Stimulated activated naive CD4-positive, alpha-beta T cell treated with Interleukin-2 at 50 U/mL for 16 hours (primary cell): ENCODE results near the gene CD82.
A peak's percentile ranks its signal among the peaks of the same experiment; 100 is the strongest.
"Not testable (repeated sequence)": the region's sequence is repeated elsewhere in the genome, so short reads cannot be mapped to it uniquely, and the experiment has no call there.

Experiments
- DNase-seq: peaks from one replicate; lab custom pipeline; 2025; lab: John Stamatoyannopoulos, UW

Gene CD82

DNA sequence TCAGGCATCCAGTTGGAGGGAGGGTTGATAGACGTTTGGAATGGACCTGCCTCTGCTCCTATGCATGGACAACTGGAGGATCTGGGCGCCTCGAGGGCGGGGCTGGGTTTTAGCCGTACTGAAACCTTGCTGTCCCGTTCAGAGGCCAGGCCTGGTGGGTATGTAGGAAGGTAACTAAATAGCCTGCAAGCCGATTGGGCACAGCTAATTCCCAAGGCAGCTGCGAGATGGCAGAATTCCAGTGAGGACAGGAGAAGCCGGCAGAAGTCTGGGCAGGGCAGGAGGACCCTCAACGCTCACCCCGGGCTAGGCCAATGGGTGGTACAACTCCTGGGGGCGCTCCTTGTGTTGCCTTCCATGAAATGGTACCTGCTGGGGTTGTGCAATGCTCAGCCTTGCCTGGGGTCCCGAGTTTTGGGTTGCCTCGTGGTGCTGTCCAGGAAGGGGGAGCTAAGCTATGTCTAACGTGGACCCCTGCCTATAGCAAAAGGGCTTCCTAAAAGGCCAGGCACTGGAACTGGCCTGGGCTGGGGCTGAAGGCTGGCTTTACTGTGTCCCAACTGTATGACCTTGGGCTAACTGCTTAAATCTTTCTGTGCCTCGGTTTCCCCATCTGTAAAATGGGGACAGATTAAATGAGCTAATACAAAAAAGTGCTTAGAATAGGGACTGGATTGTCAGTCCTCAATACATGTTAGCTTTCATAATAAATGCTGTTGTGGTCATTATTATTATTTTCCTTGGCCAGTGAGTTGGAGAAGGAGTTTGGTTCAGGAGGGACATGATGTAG, 30.1 kb upstream of the CD82 start:
- DNase-seq = no peak

DNA sequence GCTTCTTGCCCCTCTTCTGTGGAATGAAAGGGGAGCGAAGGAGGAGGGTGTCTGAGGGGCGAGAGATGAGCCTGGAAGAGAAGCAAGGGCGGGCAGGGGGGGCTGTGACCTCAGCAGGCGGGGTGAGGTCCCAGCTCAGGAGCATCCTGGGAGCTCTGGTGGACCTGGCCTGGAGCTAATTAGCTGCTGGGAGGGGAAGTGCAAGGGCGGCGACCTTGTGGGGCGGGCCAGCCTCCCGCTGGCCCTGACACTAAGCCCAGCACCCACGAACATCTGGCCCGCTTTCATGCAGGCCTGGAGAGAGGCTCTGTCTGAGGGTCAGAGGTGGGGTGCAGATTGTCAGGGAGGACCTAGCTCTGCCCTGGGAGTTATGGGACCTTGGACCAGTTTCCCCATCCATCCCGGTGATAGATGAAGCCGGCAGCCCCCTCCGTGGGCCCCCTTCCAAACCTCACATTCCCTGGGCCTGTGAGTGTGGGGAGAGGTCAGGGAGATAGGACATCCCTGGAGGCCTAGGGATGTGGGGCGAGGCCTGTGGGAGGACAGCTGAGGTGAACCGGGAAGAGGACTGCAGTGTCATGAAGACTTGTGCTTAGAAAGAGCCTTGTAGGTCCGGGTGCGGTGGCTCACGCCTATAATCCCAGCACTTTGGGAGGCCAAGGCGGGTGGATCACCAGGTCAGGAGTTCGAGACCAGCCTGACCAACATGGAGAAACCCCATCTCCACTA, 28.5 kb upstream of the CD82 start:
- no peak for DNase-seq

DNA sequence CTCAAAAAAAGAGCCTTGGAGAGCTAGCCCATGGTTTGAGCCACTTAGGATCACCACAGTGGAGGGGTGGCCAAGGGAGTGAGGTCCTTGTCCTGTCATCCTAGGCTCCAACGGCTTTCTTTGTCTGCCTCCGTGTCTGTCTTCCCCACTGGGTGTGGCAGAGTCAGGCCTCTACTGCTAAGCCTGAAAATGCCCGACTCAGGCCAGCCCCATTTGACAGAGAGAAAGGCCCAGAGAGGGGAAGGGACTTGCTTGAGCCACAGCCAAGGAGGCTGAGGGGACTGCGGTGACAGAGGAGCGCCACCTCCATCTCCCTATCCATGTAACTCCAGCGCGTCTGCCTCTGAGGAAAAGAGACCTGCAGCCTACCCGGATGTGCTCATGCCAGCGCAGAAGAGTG, 27.8 kb upstream of the CD82 start:
- DNase-seq = no peak

DNA sequence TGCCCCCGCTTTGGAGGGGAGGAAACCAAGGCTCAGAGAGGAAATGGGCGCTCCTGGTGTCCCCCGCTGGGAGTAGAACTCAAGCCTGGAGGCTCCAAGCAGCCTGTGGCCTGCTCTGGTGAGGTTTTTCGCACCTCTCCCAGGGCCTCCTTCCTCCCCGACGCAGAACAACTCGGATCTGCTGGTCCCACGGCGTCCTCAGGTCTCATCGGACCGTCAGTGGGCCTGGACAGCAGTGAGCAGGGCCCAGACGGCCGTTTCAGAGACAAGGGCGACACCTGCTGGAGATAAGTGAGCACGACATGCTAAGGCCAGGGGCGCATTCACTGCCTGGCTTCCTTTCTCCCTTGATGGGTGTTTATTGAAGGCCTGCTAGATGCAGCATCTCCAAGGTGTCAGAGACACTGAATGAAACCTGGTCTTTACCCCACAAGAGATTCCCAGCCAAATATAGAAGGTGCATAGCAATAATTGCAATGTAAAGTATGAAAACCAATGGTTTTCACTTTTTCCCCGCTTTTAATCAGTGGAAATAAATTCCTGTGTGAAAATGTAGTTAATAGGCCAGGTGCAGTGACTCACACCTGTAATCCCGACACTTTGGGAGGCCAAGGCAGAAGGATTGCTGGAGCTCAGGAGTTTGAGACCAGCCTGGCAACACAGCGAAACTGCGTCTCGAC, 26.9 kb upstream of the CD82 start:
- DNase-seq = peak; percentile 61

DNA sequence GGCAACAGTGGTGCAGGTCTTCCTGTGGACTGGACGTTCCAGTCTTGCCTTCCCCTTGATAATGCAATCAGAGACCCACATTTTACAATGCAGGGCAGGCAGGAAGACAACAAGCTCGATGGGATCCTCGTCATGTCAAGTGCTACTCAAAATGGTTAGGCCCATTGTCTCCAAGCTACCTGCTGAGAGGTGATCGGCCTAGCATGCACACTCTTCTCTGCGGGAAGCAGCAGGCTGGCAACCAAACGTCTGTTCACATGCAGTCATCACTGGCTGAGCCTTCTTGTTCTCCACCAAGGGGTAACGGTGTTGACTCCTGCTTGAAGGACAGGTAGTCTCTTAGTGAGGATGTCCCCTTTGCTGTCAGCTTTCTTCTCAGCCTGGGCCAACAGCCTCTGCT, 25.5 kb upstream of the CD82 start:
- DNase-seq = no peak

DNA sequence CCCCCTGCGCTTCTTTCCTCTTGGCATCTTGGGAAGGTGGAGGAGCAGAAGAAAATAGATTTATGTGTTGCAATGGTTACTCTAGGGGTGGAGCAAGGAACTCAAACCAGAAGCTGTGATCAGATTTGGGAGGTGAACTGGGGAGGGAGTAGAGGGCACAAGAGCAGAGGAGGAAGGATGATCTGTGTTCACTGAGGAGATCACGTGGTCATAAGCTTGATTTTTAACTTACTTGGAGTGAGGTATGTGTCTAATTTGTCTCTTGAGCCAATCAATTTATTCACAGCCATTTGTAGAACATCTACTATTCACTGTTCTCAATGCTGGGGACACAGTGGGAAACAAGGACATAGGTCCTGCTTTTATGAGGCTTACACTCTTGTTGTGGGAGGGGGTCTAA, 24.8 kb upstream of the CD82 start:
- DNase-seq = no peak

DNA sequence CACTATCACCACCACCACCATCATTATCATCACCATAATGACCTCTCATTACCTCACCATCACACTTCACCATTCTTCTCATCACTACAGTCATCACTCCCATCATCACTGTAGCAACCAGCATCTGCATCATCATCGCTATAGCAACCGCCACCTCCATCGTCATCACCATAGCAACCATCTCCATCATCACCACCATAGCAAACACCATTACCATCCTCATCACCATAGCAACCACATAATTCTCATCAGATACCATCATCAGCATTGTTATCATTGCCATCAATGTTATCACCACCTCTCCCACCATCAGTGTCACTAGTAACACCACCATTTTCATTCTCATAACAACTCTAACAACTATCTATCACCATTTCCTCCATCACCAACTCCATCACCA, 23.1 kb upstream of the CD82 start:
- DNase-seq = no peak

DNA sequence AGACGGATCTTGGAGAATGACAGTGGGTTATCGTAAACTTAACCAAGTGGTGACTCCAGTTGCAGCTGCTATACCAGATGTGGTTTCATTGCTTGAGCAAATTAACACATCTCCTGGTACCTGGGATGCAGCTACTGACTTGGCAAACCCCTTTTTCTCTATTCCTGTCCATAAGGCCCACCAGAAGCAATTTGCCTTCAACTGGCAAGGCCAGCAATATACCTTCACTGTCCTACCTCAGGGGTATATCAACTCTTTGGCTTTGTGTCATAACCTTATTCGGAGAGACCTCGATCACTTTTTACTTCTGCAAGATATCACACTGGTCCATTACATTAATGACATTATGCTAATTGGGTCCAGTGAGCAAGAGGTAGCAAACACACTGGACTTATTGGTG, 18.5 kb upstream of the CD82 start:
- DNase-seq = not testable (repeated sequence)

DNA sequence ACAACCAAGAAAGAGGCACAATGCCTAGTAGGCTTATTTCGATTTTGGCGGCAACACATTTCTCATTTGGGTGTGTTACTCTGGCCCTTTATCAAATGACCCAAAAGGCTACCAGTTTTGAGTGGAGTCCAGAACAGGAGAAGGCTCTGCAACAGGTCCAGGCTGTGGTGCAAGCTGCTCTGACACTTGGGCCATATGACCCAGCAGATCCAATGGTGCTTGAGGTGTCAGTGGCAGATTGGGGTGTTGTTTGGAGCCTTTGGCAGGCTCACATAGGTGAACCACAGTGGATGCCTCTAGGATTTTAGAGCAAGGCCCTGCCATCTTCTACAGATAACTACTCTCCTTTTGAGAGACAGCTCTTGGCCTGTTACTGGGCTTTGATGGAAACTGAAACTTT, 17.9 kb upstream of the CD82 start:
- not testable (repeated sequence) for DNase-seq

DNA sequence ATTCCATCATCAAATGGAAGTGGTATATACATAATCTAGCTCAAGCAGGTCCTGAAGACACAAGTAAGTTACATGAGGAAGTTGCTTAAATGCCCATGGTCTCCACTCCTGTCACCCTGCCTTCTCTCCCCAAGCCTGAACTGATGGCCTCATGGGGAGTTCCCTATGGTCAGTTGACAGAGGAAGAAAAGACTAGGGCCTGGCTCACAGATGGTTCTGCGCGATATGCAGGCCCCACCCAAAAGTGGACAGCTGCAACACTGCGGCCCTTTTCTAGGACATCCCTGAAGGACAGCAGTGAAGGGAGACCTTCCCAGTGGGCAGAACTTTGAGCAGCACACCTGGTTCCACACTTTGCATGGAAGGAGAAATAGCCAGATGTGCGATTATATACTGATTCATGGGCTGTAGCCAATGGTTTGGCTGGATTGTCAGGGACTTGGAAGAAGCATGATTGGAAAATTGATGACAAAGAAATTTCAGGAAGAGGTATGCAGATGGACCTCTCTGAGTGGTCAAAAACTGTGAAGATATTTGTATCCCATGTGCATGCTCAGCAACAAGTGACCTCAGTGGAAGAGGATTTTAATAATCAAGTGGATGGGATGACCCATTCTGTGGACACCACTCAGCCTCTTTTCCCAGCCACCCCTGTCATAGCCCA, 17.3 kb upstream of the CD82 start:
- no peak for DNase-seq

DNA sequence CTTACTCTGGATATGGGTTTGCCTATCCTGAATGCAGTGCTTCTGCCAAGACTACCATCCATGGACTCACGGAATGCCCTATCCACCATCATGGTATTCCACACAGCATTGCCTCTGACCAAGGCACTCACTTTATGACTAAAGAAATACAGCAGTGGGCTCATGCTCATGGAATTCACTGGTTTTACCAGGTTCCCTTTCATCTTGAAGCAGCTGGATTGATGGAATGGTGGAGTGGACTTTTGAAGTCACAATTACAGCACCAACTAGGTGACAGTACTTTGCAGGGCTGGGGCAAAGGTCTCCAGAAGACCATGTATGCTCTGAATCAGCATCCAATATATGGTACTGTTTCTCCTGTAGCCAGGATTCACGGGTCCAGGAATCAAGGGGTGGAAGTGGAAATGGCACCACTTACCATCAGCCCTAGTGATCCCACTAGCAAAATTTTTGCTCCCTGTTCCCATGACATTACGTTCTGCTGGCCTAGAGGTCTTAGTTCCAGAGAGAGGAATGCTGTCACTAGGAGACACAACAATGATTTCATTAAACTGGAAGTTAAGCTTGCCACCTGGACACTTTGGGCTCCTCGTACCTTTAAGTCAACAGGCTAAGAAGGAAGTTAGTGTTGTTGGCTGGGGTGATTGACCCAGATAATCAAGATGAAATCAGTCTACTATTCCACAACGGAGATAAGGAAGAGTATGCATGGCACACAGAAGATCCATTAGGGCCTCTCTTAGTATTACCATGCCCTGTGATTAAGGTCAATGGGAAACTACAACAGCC, 16.3 kb upstream of the CD82 start:
- DNase-seq = not testable (repeated sequence)

DNA sequence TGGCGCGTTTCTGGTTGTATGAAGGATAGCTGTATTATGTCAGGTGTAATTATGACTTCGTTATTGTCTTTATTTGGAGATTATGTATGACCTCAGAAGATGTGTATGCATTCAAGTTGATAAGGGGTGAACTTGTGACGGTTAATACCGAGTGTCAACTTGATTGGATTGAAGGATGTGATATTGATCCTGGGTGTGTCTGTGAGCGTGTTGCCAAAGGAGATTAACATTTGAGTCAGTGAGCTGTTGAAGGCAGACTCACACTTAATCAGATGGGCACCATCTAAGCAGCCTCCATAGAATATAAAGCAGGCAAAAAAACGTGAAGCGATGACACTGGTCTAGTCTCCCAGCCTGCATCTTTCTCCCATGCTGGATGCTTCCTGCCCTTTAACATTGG, 15.3 kb upstream of the CD82 start:
- DNase-seq = no peak

DNA sequence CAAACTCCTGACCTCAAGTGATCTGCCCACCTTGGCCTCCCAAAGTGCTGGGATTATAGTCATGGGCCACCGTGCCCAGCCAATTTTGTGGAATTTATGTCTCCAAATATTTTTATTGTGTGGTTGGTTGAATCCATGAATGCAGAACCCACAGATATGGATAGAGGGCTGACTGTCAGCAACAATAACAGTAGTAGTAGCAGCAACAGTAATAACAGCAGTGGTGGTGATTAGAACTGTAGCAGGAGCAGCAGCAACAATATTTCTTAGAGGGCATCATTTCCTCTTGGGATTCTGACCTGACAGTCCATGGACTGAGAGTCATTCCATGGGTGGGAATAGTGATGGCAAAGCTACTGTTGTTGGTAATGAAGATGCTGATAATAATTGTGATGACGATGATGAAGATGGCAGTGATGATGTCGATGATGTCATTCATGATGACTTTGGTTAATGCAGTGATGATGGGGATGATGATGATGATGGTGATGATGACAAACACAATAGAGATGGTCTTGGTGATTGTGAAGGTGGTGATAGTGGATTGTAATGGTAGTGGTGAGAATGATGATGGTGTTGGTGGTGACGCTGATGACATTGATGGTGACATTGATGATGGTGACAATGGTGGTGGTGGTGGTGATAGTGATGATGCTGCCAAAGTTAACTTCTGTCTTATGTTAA, 13.9 kb upstream of the CD82 start:
- no peak for DNase-seq

DNA sequence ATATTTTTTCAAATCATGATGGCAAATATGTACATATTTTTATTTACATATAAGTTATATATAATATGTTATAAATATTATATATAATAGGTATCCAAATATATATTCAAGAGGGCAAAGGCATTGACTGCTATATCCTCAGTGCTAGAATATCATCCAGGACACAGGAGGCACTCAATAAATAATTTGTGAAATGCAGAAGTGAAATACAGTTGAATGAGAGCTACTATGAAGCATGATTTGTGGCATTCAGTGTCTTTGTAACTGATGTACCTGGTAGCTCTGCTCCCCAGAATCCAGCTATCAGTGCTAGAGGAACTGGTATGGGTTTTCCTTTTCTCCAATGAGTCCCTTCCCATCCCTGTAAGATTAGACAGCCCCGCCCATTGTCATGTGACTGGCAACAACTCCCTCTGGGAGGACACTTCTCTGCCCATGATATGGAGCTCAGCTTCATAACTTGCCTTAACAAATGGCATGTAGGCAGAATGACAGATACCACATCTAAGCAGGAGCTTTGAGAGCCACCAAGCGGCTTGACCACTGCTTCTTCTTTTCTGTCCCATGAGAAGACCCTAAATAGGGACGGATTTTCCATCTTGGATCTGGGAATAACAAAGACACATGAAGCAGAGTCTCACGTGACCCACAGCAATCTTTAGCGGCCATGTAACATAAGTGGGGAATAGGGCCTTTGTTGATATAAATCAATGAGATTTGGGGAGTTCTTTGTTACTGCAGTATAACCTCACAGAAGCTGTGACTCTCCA, 10.2 kb upstream of the CD82 start:
- DNase-seq = no peak

DNA sequence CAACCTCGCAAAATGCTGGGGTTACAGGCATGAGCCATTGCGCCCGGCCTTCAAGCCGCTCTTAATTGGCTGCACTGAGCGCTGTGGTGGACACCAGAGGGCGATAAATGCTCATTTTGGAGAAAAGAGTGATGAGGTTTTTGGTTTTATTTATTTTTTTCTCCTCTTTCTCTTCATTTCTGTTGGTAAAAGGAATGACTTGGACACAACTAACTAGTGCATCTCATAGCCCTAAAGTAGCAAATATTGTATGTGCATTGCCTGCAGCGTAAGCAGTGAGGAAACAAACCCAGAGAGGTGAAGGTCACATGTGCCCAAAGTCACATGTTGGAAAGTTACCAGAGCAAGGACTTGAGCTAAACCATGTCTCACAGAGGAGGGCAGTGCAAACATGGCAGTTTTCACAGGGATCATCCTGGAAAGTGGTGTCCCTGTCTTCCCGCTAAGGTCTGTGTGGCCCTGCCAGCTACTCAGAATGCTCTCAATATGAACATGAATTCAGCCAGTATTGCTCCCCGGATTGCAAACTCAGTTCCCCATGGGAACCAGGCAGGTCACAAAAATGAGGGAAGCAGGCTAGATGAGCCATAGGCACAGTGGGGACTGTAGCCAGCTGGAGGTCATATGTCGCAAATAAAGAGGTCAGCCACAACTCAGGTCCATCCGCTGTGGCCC, 8.6 kb upstream of the CD82 start:
- DNase-seq = peak; percentile 63

DNA sequence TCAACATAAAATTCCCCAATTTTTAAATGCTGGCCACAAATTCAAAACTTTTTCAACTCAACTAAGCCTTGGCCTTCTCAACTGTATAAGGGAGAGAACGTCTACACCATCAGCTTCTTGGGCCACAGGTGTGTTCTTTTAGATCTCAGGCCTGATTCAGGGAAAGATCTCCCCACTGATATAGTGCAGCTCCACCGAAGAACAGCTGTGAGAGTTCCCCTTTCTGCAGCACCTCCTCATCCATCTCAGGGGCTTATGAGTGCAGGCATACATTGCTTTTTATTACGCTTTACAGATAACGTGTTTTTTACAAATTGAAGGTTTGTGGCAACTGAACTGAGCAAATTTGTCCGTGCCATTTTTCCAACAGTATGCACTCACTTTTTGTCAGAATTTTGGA, 8.0 kb upstream of the CD82 start:
- no peak for DNase-seq

DNA sequence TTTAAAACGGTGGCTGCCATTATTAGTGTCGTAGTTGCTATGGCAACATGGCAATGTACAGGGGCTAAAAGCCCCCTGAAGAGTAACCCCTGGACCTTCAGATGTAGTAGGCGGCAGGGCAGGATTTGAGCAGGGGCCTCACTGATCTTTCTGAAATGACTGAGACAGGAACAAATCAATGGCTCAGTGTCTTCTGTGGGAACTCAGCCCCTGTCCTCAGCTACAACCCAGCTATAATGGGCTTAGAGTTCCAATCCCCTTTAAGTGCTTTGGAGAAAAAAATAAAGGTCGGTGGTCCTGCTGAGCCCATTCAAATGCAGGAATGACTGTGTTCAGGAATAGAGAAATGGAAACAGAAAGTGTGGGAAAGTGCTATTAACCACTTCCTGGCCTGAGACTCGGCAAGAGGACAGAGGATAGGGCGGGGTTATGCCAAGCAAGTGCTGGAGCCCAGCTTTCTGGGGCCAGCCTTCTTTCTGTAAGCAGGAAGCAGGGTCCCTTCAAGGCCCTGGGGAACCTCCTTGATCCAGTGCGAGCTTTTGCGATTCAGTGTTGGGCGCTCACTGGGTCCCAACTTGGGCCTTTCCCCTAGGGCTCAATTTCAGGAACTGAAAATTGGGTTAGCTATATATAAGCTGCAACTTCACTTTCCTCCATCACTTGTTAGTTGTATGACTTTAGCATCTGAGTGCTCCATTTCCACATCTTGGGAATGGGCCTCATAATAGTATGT, 6.1 kb upstream of the CD82 start:
- DNase-seq = no peak

DNA sequence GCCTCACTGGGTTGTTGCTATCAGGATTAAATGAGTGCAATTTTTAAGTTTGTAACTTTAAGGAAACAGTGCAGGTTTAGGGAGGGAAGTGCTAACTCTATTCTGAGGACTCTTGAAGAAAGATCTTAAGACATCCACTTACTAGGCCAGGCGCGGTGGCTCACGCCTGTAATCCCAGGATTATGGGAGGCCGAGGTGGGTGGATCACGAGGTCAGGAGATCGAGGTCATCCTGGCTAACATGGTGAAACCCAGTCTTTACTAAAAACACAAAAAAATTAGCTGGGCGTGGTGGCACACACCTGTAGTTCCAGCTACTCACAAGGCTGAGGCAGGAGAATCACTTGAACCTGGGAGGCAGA, 5.5 kb upstream of the CD82 start:
- DNase-seq = not testable (repeated sequence)

DNA sequence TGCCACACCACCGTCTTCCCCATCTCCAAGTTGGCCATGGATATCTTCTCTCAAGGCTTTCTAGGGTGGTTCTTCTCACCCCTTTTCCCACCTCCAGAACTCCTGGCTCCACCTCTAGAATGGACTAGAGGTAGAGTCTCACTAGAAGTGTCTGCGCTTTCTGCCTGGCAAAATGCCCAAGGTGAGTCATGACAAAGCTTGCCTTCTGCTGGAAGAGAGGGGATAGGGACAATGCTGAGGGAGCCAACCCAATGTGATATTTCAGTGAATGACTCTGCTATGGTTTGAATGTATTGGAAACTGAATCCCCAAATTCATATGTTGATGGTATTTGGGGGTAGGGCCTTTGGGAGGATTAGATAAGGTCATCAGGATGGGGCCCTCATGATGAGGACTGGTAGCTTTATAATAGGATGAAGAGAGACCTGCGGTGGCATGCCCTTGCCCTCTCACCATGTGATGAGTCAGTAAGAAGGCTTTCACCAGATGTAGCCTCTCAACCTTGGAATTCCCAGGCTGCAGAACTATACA, 4.1 kb upstream of the CD82 start:
- DNase-seq = no peak
